ENCODE data around the gene PACS1.
"Not testable (repeated sequence)": the region's sequence is repeated elsewhere in the genome, so short reads cannot be mapped to it uniquely, and the experiment has no call there.

PACS1 gene

GRCh38 chr11:66111158-66111557, 41.1 kb downstream of the PACS1 start:
- no peak for DNase-seq

GRCh38 chr11:66112041-66112491, 42.0 kb downstream of the PACS1 start:
- DNase-seq = no peak

DNA sequence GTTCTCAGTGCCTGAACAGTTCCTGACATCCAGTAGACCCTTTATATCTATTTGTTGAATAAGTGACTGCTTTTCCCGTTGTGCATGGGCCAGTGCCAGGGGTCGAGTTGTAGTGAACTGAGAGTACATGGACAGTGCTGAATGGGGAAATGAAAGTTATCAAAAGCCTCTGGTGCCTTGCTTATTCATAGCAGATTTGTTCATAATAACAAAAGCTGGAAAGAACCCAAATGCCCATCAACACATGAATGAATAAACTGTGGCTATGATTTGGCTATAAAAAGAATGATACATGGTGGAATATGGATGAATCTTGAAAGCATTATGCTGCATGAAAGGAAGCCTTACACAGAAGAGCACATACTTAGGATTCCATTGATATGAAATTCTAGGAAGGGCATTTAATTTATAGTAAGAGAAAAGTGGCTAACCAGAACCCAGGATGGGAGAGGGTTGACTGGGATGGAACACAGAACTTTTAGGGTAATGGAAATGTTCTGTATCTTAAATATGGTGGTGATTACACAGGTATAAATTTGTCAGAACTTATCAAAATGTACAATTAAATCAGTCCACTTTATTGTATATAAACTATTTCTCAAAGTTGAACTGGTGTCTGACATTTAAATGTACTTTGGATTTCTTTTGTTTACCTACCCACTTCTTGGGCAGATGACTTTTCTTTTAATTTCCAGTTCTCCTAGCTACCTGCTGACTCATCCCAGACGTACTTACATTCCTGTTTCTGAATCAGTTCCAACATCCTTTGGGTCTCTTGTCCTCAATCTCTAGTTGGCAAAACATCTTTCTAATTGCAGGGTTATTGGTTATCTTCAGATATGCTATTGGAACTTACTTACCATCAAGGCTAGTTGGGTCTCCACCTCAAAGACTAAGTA, 42.8 kb downstream of the PACS1 start:
- DNase-seq = no peak

GRCh38 chr11:66114957-66115356, 44.9 kb downstream of the PACS1 start:
- not testable (repeated sequence) for DNase-seq

GRCh38 chr11:66115638-66116301, 45.7 kb downstream of the PACS1 start:
- DNase-seq = no peak

- DNase-seq = no peak
Observed at GRCh38 chr11:66116576-66117361, 46.7 kb downstream of the PACS1 start.

DNA sequence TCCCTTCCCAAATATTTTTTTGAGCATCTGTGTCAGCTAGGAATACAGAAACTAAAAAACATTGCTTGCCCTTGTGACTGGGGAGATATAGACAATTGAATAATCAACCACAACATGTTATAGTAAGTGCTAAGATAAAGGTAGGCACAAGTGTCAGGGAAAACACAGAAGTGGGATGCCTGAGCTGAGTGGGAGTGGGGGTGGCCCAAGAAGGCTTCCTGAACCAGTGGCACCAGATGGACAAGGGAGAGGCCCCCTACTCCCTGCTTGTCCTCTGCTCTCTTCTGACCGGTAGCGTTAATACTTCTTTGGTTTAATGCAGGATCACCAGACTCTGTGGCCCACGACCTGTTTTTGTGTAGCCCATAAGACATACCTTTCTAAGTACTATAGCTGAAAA, 48.8 kb downstream of the PACS1 start:
- no peak for DNase-seq

DNA sequence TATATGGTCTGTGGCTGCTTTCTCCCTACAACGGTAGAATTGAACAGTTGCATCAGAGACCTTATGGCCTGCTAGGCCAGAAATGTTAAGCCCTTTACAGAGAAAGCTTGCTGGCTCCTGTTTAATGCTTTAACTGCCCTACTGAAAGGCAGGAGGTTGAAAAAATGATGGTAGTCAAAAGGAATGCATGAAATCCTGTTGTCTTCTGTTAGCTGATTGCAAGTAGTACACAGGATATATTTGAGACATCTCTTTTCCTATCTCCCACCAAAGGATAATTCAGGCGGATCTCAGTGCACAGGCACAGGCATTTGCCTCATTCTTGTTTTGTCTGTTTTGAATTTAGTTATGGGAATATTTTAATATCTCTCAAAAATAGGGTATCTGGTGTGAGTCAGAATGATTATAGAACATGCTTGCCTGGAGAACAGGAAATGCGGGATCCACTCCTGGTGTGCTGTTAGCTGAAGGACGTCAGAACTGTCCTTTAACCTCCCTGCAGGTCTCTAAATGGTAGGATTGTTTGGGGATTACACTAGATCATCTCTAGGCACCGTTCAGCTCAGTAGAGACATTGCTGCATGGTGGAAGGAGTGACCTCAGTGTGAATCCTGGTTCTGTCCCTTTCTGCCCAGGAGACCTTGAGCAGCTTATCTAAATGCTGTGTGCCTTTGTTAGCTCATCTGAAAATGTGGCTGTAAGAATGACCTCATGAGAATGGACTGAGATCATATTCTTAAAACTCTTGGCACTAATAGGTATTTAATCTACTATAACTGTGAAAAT, 49.5 kb downstream of the PACS1 start:
- DNase-seq = no peak

DNA sequence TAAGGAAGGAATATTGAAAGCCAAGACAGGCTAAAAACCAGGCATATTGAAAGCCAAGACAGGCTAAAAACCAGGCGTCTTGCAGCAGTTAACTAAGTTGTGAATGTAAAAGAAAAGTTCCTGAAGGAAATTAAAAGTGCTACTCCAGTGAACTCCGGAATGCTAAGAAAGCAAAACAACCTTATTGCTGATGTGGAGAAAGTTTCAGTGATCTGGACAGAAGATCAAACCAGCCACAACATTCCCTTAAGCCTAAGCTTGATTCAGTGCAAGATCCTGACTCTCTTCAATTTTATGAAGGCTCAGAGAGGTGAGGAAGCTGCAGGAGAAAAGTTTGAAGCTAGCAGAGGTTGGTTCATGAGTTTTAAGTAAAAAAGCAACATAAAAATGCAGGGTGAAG, 51.4 kb downstream of the PACS1 start:
- no peak for DNase-seq

DNA sequence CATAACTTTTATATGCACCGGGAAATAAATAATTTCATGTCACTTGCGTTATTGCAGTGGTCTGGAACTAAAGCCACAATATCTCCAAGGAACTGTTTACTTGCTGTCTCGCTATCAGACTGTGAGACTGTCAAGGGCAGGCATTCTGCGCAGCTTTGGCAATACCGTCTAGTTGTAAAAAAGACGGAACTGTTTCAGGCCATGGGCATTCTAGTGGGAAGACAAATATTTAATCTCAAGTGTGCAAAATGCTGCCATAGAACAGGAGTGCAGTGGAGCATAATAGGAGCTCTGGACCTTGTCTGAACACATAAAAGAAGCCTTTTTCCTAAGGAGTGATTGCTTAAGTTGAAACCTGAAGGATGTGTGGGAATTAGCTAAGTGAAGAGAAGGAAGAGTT, 53.8 kb downstream of the PACS1 start:
- DNase-seq = no peak

GRCh38 chr11:66124564-66124963, 54.5 kb downstream of the PACS1 start:
- no peak for DNase-seq

DNA sequence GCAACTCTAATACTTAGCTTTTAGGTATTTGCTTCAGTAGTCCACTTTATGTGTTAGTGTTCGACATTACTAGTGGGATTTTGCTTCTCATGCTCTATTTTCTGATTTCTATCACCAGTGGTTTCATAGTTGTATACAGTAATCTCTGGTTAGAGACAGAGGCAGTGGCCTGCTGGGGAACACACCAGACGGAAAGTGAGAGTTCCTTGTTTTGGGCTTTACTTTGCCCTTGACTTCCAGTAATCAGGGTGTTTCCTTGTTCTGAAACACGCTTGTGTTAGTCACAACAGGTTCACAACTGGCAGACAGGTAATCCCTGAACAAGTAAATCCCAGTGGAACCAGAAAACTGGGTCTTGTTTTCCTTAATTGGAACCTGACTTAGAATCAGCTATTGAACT, 56.0 kb downstream of the PACS1 start:
- DNase-seq = no peak

DNA sequence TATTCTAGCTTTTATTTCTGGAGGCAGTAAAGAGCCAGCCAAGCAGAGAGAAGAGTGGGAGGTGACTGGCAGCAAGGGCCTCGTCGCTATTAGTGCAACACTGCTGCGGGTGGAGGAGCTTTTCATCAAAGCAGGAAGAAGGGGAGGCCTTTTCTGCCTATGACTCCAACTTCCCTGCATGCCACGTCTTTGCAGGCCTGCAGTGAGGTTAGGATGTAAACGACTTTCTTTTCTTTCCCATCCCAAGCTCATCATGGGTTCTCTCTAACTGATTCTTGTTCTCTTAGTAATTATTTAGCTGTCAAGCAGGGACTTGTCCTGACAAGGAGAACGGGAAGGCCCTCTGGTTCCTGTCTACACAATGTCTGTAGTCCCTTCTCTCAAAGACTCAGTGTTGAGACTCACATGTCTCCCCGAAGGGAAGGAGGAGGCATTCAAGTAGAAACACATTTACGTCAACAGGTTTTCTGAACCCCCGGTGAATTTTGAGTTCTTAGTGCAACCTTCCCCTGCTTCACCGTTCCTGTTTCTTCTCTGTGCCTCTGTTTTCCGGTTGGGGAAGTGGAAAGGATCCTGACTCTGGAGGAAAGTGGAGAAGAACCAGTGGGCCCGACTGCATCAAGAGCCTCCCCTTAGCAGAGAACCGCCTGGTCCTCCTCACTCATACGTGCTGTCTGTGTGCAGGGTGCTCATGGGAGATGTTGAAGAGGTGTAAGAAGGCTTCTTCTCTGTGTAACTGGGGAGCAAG, 56.9 kb downstream of the PACS1 start:
- peak in 10 of 14 donors; percentile 16 to 45 (median 30) for DNase-seq

DNA sequence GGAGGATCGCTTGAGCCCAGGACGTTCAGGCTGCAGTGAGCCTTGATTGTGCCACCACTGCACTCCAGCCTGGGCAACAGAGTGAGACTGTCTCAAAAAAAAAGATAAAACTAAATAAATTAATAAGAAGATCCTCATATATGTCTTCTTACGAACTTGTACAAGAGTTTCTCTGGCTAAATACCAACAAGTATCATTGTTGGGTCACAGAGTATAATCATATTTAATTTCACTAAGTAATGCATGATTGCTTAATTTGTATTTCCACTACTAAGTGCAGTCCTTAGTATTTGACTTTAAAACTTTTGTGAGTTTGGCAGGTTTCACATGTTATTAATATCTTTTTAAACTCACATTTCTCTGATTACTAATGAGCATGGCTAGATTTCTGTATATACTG, 60.9 kb downstream of the PACS1 start:
- DNase-seq = no peak

GRCh38 chr11:66131937-66132632, 62.0 kb downstream of the PACS1 start:
- DNase-seq = no peak

GRCh38 chr11:66133216-66133775, 63.2 kb downstream of the PACS1 start:
- peak in 1 of 14 donors; percentile 83 for DNase-seq

DNA sequence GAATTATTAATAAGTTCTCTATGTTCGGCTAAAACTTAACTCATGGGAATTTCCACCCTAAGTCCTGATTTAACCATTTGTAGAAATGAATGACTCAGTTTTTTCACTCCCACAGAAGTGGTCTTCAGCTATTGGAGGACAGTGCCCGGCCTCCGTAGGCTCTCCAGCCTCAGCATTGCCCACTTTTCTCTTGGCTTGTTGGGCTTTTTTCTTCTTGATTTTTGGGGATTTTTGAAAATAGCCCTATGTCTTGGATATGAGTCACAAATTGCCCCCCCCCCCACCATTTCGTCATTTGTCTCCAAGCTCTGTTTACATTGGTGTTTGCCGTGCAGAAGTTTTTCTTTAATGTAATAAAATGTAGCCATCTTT, 66.7 kb downstream of the PACS1 start:
- no peak for DNase-seq

DNA sequence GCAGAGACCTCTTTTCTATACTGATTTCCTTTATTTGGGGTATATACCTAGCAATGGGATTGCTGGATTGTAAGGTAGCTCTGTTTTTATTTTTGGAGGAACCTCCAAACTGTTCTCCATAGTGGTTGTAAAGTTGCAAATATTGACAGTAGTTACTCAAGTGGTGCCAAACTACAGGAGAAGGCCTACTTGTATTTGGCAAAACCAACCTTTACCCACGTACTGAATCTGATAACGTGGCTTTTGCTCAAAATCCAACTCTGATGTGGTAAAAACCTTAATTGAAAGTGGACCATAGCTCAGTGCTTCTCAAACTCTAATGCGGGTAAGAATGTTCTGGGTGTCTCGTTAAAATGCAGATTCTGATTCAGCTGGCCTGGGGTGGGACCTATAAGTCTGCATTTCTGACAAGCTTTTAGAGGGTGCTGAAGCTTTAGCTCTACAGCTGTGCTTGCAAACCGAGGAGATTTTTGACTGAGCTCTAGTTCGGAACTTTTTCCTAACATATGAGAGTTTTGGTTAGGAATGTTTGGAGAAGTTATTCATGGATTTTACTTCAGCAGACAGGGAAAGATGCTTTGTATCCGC, 69.8 kb downstream of the PACS1 start:
- no peak for DNase-seq

- no peak for DNase-seq
Observed at GRCh38 chr11:66142370-66143263, 72.5 kb downstream of the PACS1 start.
